ENCODE measurements around the gene HSP90B1. TPM values are rescaled to one million over a fixed set of nuclear protein-coding genes. Genes with fewer than 3 reads are reported as not detected.

HSP90B1 gene
- total RNA-seq, 1 donor from 2014 or later, result 250 TPM

GRCh38 chr12:103957865-103958388 is 27.7 kb downstream of the HSP90B1 start:
- Histone ChIP-seq H3K27ac (peak overlapping the region; percentile 84 to 85), H3K27me3 (no peaks in the 10 kb centered on the region), H3K4me1 (peaks cover 0 to 19% of the 10 kb centered on the region in 2 donors), H3K36me3 (peaks cover 8 to 13% of the 10 kb centered on the region in 2 donors), H3K4me3 (peak overlapping the region; percentile 87 to 93), H3K9me3 (no peaks in the 10 kb centered on the region)
- no peak for TF ChIP-seq CTCF (IDR thresholded peaks at IDR 0.05)
- intact Hi-C loops (cut with DNase I), result loop anchor here (1.0 to 2.0 kb wide), 3 partner anchors 7 to 107 kb away; partner anchors contain the start of genes HCFC2, HSP90B1 and TDG
- DNase-seq (ENCODE audit: low spot score in 2 of 2), result no peak

- Histone ChIP-seq H3K4me3 (no peak overlapping the region), H3K27ac (peak overlapping the region in 1 of 2 donors; percentile 24), H3K4me1 (peaks cover 0 to 24% of the 10 kb centered on the region in 2 donors), H3K27me3 (no peaks in the 10 kb centered on the region), H3K36me3 (peaks cover 5 to 6% of the 10 kb centered on the region in 2 donors), H3K9me3 (no peaks in the 10 kb centered on the region)
- DNase-seq (ENCODE audit: low spot score in 2 of 2), result no peak
- intact Hi-C loops (cut with DNase I), result no loop called here
- no peak for TF ChIP-seq CTCF (IDR thresholded peaks at IDR 0.05)
Measured at GRCh38 chr12:103958621-103959020, 28.4 kb downstream of the HSP90B1 start.

- Histone ChIP-seq H3K36me3 (no peaks in the 10 kb centered on the region), H3K4me3 (no peak overlapping the region), H3K9me3 (no peaks in the 10 kb centered on the region), H3K4me1 (peaks cover 4 to 30% of the 10 kb centered on the region in 2 donors), H3K27ac (no peak overlapping the region), H3K27me3 (no peaks in the 10 kb centered on the region)
- no peak for DNase-seq (ENCODE audit: low spot score in 2 of 2)
- TF ChIP-seq CTCF (IDR thresholded peaks at IDR 0.05), result no peak
- intact Hi-C loops (cut with DNase I), result no loop called here
Measured at GRCh38 chr12:103960616-103961227, 30.5 kb downstream of the HSP90B1 start.

- no peak for DNase-seq (ENCODE audit: low spot score in 2 of 2)
- no peak for TF ChIP-seq CTCF (IDR thresholded peaks at IDR 0.05)
- intact Hi-C loops (cut with DNase I), result no loop called here
- Histone ChIP-seq H3K4me3 (no peak overlapping the region), H3K27ac (no peak overlapping the region), H3K4me1 (peaks cover 4 to 32% of the 10 kb centered on the region in 2 donors), H3K36me3 (no peaks in the 10 kb centered on the region), H3K9me3 (no peaks in the 10 kb centered on the region), H3K27me3 (no peaks in the 10 kb centered on the region)
Measured at GRCh38 chr12:103962493-103962892, 32.3 kb downstream of the HSP90B1 start.

GRCh38 chr12:103964805-103965204 is 34.6 kb downstream of the HSP90B1 start:
- intact Hi-C loops (cut with DNase I), result loop anchor here (1.0 to 2.0 kb wide), 3 partner anchors 8 to 100 kb away; partner anchors contain the start of genes HCFC2 and HSP90B1
- Histone ChIP-seq H3K9me3 (no peaks in the 10 kb centered on the region), H3K4me1 (peaks cover 4 to 46% of the 10 kb centered on the region in 2 donors), H3K4me3 (peak overlapping the region; percentile 77 to 81), H3K27me3 (no peaks in the 10 kb centered on the region), H3K36me3 (no peaks in the 10 kb centered on the region), H3K27ac (peak overlapping the region; percentile 93 to 95)
- no peak for TF ChIP-seq CTCF (IDR thresholded peaks at IDR 0.05)
- DNase-seq (ENCODE audit: low spot score in 2 of 2), result no peak
